Aorta (tissue), 5 donors: Measurements from ENCODE around the gene ILF3. TPM values are rescaled to one million over a fixed set of nuclear protein-coding genes. Genes with fewer than 3 reads are reported as not detected.
"Not testable (repeated sequence)": the region's sequence is repeated elsewhere in the genome, so short reads cannot be mapped to it uniquely, and the experiment has no call there.

Experiments
- ATAC-seq: fragments of 200-7000 bp; cut with Tn5 transposase; one replicate; pipeline ENCODE4 v1.9.1; 2022; ENCODE audit warnings: moderate library complexity; ENCODE audit not compliant: low FRiP score
- DNase-seq, 2 donors: peaks; one replicate each; pipeline ENCODE4 v3.0.0-alpha.2; 2020
- H3K27ac ChIP-seq, 2 donors: one replicate each; pipeline ENCODE4 v1.5.1; 2013; ENCODE audit warnings: low read length in 2 of 2, mild to moderate bottlenecking in 2 of 2, moderate library complexity in 2 of 2, control low read depth in 1 of 2, inconsistent platforms in 1 of 2, low read depth in 1 of 2
- H3K27me3 ChIP-seq, 2 donors: one replicate each; pipeline ENCODE4 v1.6.1; 2013; ENCODE audit warnings: control low read depth in 1 of 2, low read length in 1 of 2, mild to moderate bottlenecking in 1 of 2, moderate library complexity in 1 of 2; ENCODE audit not compliant: insufficient read depth in 2 of 2, control insufficient read depth in 1 of 2
- H3K36me3 ChIP-seq, 2 donors: one replicate each; pipeline ENCODE4 v1.6.1; 2013; ENCODE audit warnings: control low read depth in 1 of 2, low read length in 1 of 2, mild to moderate bottlenecking in 1 of 2; ENCODE audit not compliant: insufficient read depth in 2 of 2, control insufficient read depth in 1 of 2
- H3K4me1 ChIP-seq, 2 donors: one replicate each; pipeline ENCODE4 v1.6.1; 2013; ENCODE audit warnings: low read length in 2 of 2, control low read depth in 1 of 2, mild to moderate bottlenecking in 1 of 2, moderate library complexity in 1 of 2; ENCODE audit not compliant: insufficient read depth in 2 of 2, control insufficient read depth in 1 of 2
- H3K4me3 ChIP-seq, 2 donors: one replicate each; pipeline ENCODE4 v1.5.1; 2013; ENCODE audit warnings: low read length in 2 of 2, control low read depth in 1 of 2, mild to moderate bottlenecking in 1 of 2
- H3K9me3 ChIP-seq: one replicate; pipeline ENCODE4 v1.6.1; 2013; ENCODE audit warnings: mild to moderate bottlenecking, low read length; ENCODE audit not compliant: control insufficient read depth
- WGBS, 2 donors: extraction: QIAGEN DNeasy Blood & Tissue Kit; methylation state at CpG; one replicate each; pipeline ENCODE4 v1.1.7; 2013; 5-methylcytosine and 5-hydroxymethylcytosine counted together
- intact Hi-C, 2 donors: fragments of 100-400 bp; cut with DNase I; formaldehyde crosslinking; loops; one replicate each; pipeline versions ENCODE4 v1.14.2 to v1.15.0; 2022
- polyA plus RNA-seq, 2 donors: library from polyadenylated mRNA; stranded (reverse); fragments of 200-250 nt; gene quantifications; one replicate each; pipeline ENCODE4 v1.2.3, GENCODE V29; 2013
- total RNA-seq, 2 donors: library from RNA; stranded (reverse); fragmentation: NEBNext Ultra II Directional; extraction: Animal tissue kit (Norgen Biotek cat#: 25700); gene quantifications; one replicate each; pipeline ENCODE4 v1.2.1, GENCODE V29; 2021
- donor health status: healthy with polysubstance abuse.
- donor health status: Bipolar disorder and iron deficiency.
- donor health status: DM: no; HTN: no; CAD: no.
- donor health status: DM: no; HTN: no; CAD: no.
- donor health status: DM: yes; HTN: yes; CAD: no.

Gene ILF3
- total and polyA plus RNA-seq, 4 donors: 40.2 to 190 (median 139) TPM

DNA sequence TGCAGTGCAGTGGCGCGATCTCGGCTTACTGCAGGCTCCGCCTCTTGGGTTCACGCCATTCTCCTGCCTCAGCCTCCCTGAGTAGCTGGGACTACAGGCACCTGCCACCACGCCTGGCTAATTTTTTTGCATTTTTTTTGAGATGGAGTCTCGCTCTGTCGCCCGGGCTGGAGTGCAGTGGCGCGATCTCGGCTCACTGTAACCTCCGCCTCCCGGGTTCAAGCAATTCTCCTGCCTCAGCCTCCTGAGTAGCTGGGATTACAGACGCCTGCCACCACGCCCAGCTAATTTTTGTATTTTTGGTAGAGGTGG lies 9.1 kb downstream of the ILF3 start:
- intact Hi-C loops, H3K36me3 ChIP-seq, H3K27me3 ChIP-seq, H3K4me3 ChIP-seq, ATAC-seq, H3K27ac ChIP-seq, DNase-seq, H3K9me3 ChIP-seq, H3K4me1 ChIP-seq: not testable (repeated sequence)
- 87% methylated on average over 15 to 16 of the region's 16 CpGs for whole genome bisulfite sequencing, 2 donors

DNA sequence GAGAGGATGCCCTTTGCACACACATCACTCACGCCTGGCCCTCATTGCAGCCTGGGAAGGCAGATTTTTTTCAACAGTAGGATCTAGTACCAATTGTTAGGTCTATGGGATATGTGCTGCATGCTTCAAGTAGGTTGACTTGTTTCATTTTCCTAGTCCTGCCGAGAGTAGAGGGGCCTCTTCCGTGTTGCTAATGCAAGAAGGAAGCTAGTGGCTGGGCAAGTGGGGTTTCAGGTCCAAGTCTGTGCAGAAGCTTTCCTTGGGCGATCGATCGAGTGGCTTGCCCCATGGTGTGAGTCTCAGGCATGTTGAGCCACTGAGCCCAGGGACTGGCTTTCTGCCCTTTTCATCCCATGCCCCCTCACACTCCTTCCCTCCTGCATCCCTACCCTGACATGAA lies 13.7 kb downstream of the ILF3 start:
- Histone ChIP-seq H3K27ac (no peak overlapping the region), H3K4me1 (no peaks in the 10 kb centered on the region), H3K4me3 (no peak overlapping the region), H3K9me3 (no peaks in the 10 kb centered on the region), H3K36me3 (peaks cover 0 to 4% of the 10 kb centered on the region in 2 donors), H3K27me3 (no peaks in the 10 kb centered on the region)
- intact Hi-C loops: no loop called here
- DNase-seq (no peak), ATAC-seq (no peak)
- WGBS, 2 donors: 75 to 86% methylated on average over 6 of the region's 6 CpGs

DNA sequence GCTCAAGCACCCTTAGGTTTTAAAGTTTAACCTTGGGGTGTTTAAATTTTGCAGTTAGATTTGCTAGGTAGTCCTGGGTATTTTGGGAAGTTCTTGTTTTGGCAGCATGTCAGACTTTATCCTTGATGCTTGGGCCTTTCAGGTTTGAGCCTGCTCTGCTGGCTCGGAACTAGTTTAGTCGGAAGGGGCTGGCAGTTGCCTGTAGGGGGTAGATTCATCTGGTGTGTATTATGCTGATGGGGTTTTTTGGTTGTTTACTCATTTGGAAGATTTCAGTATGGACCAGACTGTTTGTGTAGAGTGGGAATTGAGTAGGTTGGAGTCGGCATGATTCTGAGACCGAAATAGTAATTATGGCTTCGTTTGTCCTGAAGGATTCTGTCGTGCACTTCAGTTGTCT lies 15.1 kb downstream of the ILF3 start:
- DNase-seq (no peak), ATAC-seq (no peak)
- Histone ChIP-seq H3K36me3 (peaks cover 0 to 4% of the 10 kb centered on the region in 2 donors), H3K27me3 (no peaks in the 10 kb centered on the region), H3K4me1 (no peaks in the 10 kb centered on the region), H3K9me3 (no peaks in the 10 kb centered on the region), H3K27ac (no peak overlapping the region), H3K4me3 (no peak overlapping the region)
- WGBS, 2 donors: 69 to 73% methylated on average over 6 of the region's 6 CpGs
- intact Hi-C loops: no loop called here

DNA sequence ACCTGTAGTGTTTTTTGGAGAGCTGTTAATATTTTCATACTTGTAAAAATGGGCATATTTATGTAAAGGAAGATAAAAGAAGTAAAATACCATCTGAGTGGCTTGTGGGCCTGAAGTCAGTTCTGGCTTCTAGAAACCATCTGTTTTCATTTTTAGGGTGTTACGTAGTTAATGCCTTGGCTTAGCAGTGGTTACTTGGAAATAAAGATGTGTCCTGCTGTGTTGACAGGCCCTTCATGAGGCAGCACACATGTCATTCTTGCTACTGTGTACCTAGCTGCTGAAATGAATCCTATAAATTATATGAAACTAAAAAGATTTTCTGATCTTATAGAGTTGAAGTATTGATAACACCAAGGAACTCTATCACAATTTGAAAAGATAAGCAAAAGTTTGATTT lies 16.0 kb downstream of the ILF3 start:
- Histone ChIP-seq H3K9me3 (no peaks in the 10 kb centered on the region), H3K4me3 (no peak overlapping the region), H3K27ac (no peak overlapping the region), H3K36me3 (peaks cover 0 to 4% of the 10 kb centered on the region in 2 donors), H3K4me1 (no peaks in the 10 kb centered on the region), H3K27me3 (no peaks in the 10 kb centered on the region)
- ATAC-seq (no peak), DNase-seq (no peak)
- 50 to 52% methylated on average over 1 of the region's 1 CpG for WGBS, 2 donors
- intact Hi-C loops: no loop called here

DNA sequence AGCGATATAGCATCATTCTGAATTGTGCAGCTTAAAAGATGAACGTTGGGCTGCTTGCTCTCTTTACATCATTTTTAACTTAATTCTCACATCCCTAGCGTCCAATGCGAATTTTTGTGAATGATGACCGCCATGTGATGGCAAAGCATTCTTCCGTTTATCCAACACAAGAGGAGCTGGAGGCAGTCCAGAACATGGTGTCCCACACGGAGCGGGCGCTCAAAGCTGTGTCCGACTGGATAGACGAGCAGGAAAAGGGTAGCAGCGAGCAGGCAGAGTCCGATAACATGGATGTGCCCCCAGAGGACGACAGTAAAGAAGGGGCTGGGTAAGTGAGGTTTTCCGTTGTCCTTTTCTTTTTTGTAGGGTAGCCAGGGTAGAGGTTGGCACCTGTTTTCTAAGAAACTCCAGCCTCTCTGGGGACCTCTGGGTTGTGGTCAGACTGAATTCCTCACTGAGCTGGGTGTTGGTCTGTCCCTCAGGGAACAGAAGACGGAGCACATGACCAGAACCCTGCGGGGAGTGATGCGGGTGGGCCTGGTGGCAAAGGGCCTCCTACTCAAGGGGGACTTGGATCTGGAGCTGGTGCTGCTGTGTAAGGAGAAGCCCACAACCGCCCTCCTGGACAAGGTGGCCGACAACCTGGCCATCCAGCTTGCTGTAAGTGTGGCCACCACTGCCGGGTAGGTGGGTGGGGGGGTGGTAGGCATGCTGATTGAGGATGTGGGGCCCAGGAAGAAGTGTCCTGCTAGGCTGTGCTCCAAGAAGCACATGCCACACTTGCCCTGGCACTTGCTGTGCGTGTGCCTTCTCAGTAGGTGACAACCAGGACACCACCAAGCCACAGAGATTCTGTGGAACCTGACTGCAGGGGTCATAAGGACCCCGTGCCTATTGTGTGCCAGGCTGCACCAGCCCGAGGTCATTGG lies 17.0 kb downstream of the ILF3 start:
- H3K9me3 ChIP-seq: no peaks in the 10 kb centered on the region
- peaks cover 0 to 4% of the 10 kb centered on the region in 2 donors for H3K36me3 ChIP-seq
- 78 to 80% methylated on average over 24 of the region's 24 CpGs for WGBS, 2 donors
- no peaks in the 10 kb centered on the region for H3K27me3 ChIP-seq
- no peak overlapping the region for H3K4me3 ChIP-seq
- ATAC-seq (no peak), DNase-seq (no peak)
- H3K27ac ChIP-seq: no peak overlapping the region
- intact Hi-C loops: no loop called here
- no peaks in the 10 kb centered on the region for H3K4me1 ChIP-seq

DNA sequence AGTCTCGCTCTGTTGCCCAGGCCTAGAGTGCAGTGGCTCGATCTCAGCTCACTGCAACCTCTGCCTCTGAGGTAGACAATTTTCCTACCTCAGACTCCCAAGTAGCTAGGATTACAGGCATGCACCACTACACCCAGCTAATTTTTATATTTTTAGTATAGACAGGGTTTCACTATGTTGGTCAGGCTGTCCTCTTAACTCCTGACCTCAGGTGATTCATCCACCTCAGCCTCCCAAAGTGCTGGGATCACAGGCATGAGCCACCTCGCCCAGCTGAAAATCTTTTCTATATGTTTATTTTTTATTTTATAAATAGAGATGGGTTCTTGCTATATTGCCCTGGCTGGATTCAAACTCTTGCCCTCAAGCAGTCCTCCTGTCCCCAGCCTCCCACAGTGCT lies 17.8 kb downstream of the ILF3 start:
- H3K27ac ChIP-seq, DNase-seq, H3K9me3 ChIP-seq, ATAC-seq, H3K4me1 ChIP-seq, intact Hi-C loops, H3K36me3 ChIP-seq, H3K4me3 ChIP-seq, H3K27me3 ChIP-seq: not testable (repeated sequence)
- WGBS, 2 donors: 89 to 92% methylated on average over 3 of the region's 3 CpGs

DNA sequence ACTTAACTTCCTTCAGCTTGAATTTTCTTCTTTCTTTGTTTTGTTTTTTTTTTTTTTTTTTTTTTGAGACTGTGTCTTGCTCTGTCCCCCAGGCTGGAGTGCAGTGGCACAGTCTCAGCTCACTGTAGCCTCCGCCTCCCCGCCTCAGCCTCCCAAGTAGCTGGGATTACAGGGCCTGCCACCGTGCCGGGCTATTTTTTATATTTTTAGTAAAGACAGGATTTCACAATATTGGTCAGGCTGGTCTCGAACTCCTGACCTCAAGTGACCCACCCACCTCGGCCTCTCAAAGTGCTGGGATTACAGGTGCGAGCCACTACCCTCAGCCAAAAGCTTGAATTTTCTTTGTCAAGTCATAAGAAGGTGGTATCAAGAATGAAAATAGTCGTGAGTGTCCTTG lies 21.1 kb downstream of the ILF3 start:
- intact Hi-C loops, H3K27me3 ChIP-seq, H3K4me1 ChIP-seq, H3K27ac ChIP-seq, ATAC-seq, DNase-seq, H3K9me3 ChIP-seq, H3K4me3 ChIP-seq: not testable (repeated sequence)
- 79 to 83% methylated on average over 8 of the region's 8 CpGs for WGBS, 2 donors
- peaks cover 3 to 10% of the 10 kb centered on the region in 2 donors for H3K36me3 ChIP-seq

DNA sequence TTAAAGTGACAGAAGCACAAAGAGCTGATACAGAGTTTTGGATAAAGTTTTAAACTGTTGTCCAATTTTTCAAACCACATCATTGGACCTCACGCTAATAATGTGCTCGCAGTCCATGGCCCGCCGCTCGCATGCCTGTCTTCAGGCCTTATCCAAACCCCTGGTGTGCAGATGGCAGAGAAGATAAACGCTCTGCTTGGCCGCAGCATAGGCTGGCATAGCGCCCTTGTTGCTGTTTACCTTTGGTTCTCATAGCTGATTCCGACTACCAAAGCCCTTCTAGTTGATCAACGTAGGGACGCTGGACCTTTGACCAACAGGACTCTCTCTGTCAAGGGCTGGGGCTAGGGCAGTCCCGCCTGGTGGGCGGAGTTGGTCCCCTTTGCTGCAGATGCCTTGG lies 23.6 kb downstream of the ILF3 start:
- peaks cover 3 to 17% of the 10 kb centered on the region in 2 donors for H3K36me3 ChIP-seq
- intact Hi-C loops: no loop called here
- no peak overlapping the region for H3K27ac ChIP-seq
- 69 to 72% methylated on average over 13 of the region's 13 CpGs for WGBS, 2 donors
- no peak for ATAC-seq
- DNase-seq: no peak
- no peaks in the 10 kb centered on the region for H3K9me3 ChIP-seq
- no peak overlapping the region for H3K4me3 ChIP-seq
- no peaks in the 10 kb centered on the region for H3K27me3 ChIP-seq
- H3K4me1 ChIP-seq: no peaks in the 10 kb centered on the region

DNA sequence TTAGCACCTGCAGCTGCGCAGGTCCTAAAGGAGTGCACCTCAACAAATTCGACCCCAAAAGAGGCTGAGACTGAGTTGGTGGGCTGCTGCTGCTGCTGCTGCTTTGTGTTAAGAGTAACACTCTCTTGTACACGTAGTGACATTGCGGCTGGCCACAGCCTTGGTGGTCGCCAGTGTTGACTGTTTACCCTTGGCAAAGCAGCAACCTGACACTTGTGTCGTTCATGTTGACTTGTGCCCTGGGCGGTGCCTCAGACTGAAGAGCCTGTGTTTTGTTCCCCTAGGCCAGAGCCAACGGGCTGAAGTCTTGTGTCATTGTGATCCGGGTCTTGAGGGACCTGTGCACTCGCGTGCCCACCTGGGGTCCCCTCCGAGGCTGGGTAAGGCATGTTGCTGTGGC lies 24.7 kb downstream of the ILF3 start:
- WGBS, 2 donors: 87 to 88% methylated on average over 12 of the region's 12 CpGs
- H3K9me3 ChIP-seq: no peaks in the 10 kb centered on the region
- H3K4me1 ChIP-seq: no peaks in the 10 kb centered on the region
- no peak overlapping the region for H3K4me3 ChIP-seq
- H3K36me3 ChIP-seq: peaks cover 3 to 18% of the 10 kb centered on the region in 2 donors
- no peak for ATAC-seq
- no peaks in the 10 kb centered on the region for H3K27me3 ChIP-seq
- H3K27ac ChIP-seq: no peak overlapping the region
- intact Hi-C loops: no loop called here
- DNase-seq: no peak
